Subcutaneous abdominal adipose tissue (tissue), 5 donors: ENCODE data around the gene FOXI1.
A peak's percentile ranks its signal among the peaks of the same experiment; 100 is the strongest.
"Not testable (repeated sequence)": the region's sequence is repeated elsewhere in the genome, so short reads cannot be mapped to it uniquely, and the experiment has no call there.

Experiments
- H3K27ac ChIP-seq: one replicate; pipeline ENCODE4 v1.7.0; 2013; ENCODE audit warnings: low read depth, mild to moderate bottlenecking, inconsistent platforms, low read length, moderate library complexity
- H3K27me3 ChIP-seq, 5 donors: one replicate each; pipeline ENCODE4 v1.7.0; 2013; ENCODE audit warnings: low read length in 5 of 5, inconsistent platforms in 1 of 5; ENCODE audit not compliant: control insufficient read depth in 5 of 5, insufficient read depth in 4 of 5
- H3K36me3 ChIP-seq, 5 donors: one replicate each; pipeline ENCODE4 v1.7.0; 2013; ENCODE audit warnings: low read length in 5 of 5; ENCODE audit not compliant: control insufficient read depth in 5 of 5, insufficient read depth in 5 of 5
- H3K4me1 ChIP-seq, 5 donors: one replicate each; pipeline ENCODE4 v1.7.0; 2013; ENCODE audit warnings: low read length in 5 of 5, mild to moderate bottlenecking in 3 of 5, moderate library complexity in 1 of 5; ENCODE audit not compliant: control insufficient read depth in 5 of 5, insufficient read depth in 5 of 5
- H3K4me3 ChIP-seq, 5 donors: one replicate each; pipeline ENCODE4 v1.7.0; 2013; ENCODE audit warnings: low read length in 5 of 5, low read depth in 1 of 5
- H3K9ac ChIP-seq, 5 donors: one replicate each; pipeline ENCODE4 v1.7.0; 2013; ENCODE audit warnings: low read length in 5 of 5, mild to moderate bottlenecking in 4 of 5, moderate library complexity in 3 of 5
- H3K9me3 ChIP-seq, 5 donors: one replicate each; pipeline ENCODE4 v1.7.0; 2013; ENCODE audit warnings: low read length in 5 of 5; ENCODE audit not compliant: control insufficient read depth in 5 of 5
- donor health status: healthy.
- donor health status: healthy.
- donor health status: healthy.
- donor health status: healthy.
- donor health status: healthy.

The FOXI1 gene

DNA sequence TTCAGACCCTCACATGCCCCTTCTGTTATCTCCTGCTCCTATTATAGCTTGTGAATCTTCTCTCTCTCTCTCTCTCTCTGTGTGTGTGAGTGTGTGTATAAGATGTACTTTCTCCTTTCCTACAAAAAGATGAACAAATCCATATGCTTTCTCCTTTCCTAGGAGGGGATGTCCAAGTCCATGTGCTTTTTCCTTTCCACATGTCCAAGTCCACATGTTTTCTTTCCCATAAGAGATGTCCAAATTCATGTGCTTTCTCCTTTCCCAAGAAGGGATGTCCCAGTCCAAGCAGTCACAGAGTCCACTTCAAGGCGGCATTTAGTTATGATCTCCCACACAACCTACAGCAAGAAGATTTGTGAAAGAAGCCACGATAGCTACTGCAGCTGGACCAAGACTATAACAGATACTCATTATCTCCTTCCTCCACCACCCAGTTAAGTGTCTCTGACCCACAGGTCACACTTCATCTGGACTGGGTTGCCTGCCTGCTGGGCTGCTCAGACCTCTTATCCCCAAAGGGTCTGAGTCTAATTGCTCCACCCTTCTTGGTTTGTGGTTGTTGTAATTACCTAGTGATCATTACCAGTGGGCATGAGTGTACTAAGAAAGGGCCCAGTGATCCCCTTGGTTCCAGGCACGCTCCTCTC lies 18.4 kb upstream of the FOXI1 start:
- no peaks in the 10 kb centered on the region for H3K4me1 ChIP-seq
- peaks cover 0 to 6% (median 0%) of the 10 kb centered on the region in 5 donors for H3K27me3 ChIP-seq
- H3K27ac ChIP-seq: no peak overlapping the region
- no peak overlapping the region for H3K9ac ChIP-seq
- no peaks in the 10 kb centered on the region for H3K9me3 ChIP-seq
- H3K4me3 ChIP-seq: no peak overlapping the region
- H3K36me3 ChIP-seq: peaks cover 0 to 9% (median 0%) of the 10 kb centered on the region in 5 donors

DNA sequence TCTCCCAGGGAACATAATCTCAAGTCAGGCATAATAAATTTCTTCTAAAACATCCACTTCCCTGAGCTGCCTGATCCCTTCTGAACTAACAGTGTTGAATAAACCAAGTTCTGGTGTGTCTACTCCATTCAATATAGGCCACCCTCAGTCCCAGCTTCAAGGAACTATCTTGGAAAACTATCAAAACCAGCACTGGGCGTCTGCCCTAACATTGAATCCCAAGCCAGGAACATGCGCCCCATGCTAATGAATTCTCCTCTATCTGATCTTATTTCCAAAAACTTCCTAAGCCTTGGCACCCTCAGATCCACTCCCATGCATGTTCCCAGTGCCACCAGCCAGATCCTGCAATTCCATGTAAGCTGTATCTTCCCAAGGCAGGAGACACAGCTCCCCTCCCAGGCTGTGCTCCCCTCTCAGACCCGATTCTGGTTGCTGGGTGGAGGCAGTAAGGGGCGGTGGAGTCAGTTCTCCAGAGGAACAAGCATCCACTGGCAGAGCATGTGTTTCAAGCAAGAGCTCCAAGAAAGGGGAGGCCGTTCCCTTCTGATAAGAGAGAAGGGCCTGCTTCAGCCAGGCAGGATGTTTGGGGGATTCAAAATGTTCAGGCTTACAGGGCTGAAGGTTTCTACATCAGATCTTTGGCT lies 13.1 kb upstream of the FOXI1 start:
- no peaks in the 10 kb centered on the region for H3K9me3 ChIP-seq
- H3K36me3 ChIP-seq: no peaks in the 10 kb centered on the region
- H3K4me1 ChIP-seq: peaks cover 0 to 19% (median 4%) of the 10 kb centered on the region in 5 donors
- H3K9ac ChIP-seq: no peak overlapping the region
- no peaks in the 10 kb centered on the region for H3K27me3 ChIP-seq
- no peak overlapping the region for H3K27ac ChIP-seq
- H3K4me3 ChIP-seq: no peak overlapping the region

DNA sequence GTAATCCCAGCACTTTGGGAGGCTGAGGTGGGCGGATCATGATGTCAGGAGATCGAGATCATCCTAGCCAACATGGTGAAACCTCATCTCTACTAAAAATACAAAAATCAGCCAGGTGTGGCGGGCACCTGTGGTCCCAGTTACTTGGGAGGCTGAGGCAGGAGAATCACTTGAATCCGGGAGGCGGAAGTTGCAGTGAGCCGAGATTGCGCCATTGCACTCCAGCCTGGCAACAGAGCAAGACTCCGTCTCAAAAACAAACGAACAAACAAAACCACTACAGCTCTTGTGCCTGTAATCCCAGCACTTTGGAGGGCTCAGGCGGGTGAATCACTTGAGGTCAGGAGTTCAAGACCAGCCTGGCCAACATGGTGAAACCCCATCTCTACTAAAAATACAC lies 11.4 kb upstream of the FOXI1 start:
- H3K4me3 ChIP-seq, H3K9me3 ChIP-seq: not testable (repeated sequence)
- peaks cover 0 to 28% (median 4%) of the 10 kb centered on the region in 5 donors for H3K4me1 ChIP-seq

DNA sequence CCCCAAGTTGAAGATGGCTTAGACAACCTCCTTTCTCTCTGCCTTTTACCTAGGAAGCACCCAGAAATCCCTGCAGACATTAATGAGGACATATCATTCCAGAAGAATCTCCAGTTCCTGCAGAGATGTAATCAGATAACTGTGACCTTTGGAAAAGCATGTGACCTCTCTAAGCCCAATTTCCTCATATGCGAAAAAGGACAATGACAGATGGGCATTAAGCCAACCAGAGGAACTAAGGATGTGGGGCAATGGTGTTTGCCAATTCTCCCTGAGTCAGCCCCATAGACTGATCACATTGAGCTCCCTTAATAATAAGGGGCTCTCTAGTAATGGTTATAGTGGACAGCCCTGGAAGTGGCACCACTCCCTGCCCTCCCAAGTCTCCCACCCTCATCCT lies 10.1 kb upstream of the FOXI1 start:
- Histone ChIP-seq H3K36me3 (no peaks in the 10 kb centered on the region), H3K4me3 (no peak overlapping the region), H3K9ac (no peak overlapping the region), H3K27ac (no peak overlapping the region), H3K27me3 (no peaks in the 10 kb centered on the region), H3K9me3 (peaks cover 0 to 6% (median 4%) of the 10 kb centered on the region in 5 donors), H3K4me1 (peaks cover 0 to 30% (median 6%) of the 10 kb centered on the region in 5 donors)

More for the DNA sequence above, 11.4 kb upstream of the FOXI1 start:
- H3K36me3 ChIP-seq, H3K27ac ChIP-seq, H3K27me3 ChIP-seq, H3K9ac ChIP-seq: not testable (repeated sequence)

DNA sequence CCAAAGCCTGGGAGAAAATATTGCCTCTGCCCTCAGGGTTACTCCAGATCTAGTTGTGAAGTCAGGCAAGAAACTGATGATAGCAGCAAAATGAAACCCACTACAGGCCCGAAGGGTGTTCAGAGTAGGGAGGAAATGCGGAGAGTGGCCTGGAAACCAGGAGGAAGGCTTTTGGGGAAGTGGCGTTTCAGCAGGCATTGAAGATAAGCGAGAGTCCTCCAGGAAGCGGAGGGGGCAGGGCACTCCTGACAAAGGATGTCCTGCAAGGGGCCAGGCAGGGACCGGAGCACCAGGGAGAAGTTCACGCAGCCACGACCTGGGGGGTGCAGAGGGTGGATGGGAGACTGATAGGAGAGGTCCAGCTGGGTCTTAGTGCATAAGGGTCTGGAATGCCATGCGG lies 7.8 kb upstream of the FOXI1 start:
- no peaks in the 10 kb centered on the region for H3K36me3 ChIP-seq
- no peaks in the 10 kb centered on the region for H3K27me3 ChIP-seq
- no peak overlapping the region for H3K9ac ChIP-seq
- no peak overlapping the region for H3K27ac ChIP-seq
- peak overlapping the region in 1 of 5 donors; percentile 6 for H3K4me3 ChIP-seq
- H3K9me3 ChIP-seq: peaks cover 0 to 6% (median 4%) of the 10 kb centered on the region in 5 donors
- H3K4me1 ChIP-seq: peaks cover 0 to 30% (median 6%) of the 10 kb centered on the region in 5 donors

DNA sequence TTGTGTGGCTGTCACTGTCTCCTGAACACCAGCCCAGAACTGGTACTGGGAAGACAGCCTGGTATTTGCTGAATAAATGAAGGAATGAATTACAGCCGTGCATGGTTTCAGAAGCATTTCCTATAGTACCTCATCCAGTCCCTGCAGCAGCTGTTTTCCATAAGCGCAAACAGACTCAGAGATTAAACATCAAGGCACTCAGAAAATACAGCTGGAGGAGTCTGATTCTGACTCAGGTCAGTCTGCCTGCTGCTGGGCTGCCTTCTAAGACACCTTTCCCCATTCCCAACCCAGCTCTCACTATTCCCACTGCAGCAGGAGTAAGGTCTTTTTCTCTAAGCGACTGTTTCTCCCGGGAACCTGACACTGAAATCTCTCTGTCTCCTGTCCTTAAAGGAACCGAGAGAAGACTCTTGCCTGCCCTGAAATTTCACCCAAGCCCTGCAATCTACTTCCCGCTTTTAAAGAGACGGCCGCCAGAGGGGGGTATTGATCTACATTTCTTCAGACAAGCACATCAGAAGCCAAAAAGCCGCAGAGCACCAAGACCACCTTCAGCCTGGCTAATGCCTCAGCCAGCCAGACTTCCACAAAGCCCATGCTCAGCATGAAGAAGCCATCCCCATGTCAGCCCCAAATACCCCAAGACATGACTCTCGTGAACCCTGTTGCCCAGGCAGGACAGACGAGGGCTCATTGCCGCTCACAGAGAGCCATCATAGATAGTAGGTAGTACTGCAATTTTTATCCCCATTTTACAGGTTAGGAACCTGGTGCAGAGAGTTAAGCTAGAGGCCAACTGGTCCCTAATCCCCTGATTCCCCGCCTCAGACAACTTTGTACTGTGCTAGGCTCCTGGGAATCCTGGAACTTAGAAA lies 5.4 kb upstream of the FOXI1 start:
- no peaks in the 10 kb centered on the region for H3K36me3 ChIP-seq
- peaks cover 0 to 6% (median 4%) of the 10 kb centered on the region in 5 donors for H3K9me3 ChIP-seq
- H3K9ac ChIP-seq: no peak overlapping the region
- peaks cover 0 to 27% (median 4%) of the 10 kb centered on the region in 5 donors for H3K4me1 ChIP-seq
- no peak overlapping the region for H3K4me3 ChIP-seq
- no peaks in the 10 kb centered on the region for H3K27me3 ChIP-seq
- no peak overlapping the region for H3K27ac ChIP-seq

DNA sequence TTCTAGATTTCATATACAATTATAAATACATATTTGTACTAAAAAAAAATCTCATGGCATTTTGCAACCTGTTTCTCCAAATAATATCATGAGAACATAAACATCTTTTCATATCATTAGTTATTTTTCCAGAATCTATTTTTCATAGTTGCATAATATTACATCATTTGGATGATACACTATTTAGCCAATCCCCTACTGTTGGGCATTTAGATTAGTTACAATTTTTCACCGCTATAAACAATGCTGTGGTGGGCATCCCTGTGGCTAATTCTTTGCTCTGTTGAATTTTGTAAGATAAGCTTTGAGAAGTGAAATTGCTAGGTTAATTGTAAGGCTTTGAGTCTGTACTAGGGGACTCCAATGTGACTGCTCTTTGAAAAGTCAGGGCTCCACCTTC lies 2.2 kb upstream of the FOXI1 start:
- Histone ChIP-seq H3K4me3 (no peak overlapping the region), H3K4me1 (peaks cover 0 to 4% (median 2%) of the 10 kb centered on the region in 5 donors), H3K9ac (no peak overlapping the region), H3K36me3 (no peaks in the 10 kb centered on the region), H3K27me3 (no peaks in the 10 kb centered on the region), H3K9me3 (peaks cover 0 to 6% (median 4%) of the 10 kb centered on the region in 5 donors), H3K27ac (no peak overlapping the region)

DNA sequence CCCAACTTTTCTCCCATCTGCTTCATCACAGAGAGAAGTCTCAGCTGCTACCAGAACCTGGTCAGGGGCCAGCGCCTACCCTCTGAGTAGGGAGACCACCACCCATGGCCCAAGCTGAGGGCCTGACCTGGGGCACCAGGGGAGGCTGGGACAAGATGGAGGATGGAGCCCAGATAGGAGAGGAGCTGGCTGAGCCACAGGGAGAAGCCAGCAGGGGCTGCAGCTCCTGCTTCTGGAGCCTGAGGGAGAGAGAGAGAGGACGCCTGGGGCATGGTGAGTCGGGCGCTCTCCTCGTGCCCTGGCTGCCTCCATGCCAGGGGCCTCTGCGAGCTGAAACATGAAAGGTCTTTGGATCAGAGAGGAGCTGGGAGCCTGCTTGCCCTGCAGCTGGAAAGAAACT lies 1.4 kb upstream of the FOXI1 start:
- H3K27ac ChIP-seq: no peak overlapping the region
- H3K27me3 ChIP-seq: no peaks in the 10 kb centered on the region
- peaks cover 0 to 4% (median 2%) of the 10 kb centered on the region in 5 donors for H3K4me1 ChIP-seq
- H3K36me3 ChIP-seq: no peaks in the 10 kb centered on the region
- H3K4me3 ChIP-seq: no peak overlapping the region
- H3K9ac ChIP-seq: no peak overlapping the region
- peaks cover 0 to under 1% (median 0%) of the 10 kb centered on the region in 5 donors for H3K9me3 ChIP-seq

DNA sequence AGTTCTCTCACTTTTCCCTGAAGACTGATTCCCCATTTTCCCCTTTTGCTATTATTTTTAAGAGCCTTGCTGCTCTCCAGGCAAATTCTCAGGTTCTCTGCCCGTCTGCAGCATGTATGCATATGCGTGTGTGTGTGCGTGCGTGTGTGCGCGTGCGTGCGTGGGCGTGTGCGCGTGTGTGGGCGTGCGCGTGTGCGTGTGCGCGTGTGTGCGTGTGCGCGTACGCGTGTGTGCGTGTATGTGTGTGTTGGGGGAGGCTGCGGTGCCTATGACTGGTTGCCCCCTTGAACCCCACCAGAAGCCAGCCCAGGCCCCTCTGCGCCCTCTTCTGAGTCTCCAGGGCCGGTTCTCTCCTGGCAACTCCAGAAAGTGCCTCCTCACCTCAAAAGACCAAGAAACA lies 987 bp upstream of the FOXI1 start:
- Histone ChIP-seq H3K27me3 (no peaks in the 10 kb centered on the region), H3K9ac (no peak overlapping the region), H3K4me1 (peaks cover 0 to 4% (median 2%) of the 10 kb centered on the region in 5 donors), H3K4me3 (no peak overlapping the region), H3K36me3 (no peaks in the 10 kb centered on the region), H3K9me3 (no peaks in the 10 kb centered on the region), H3K27ac (no peak overlapping the region)

DNA sequence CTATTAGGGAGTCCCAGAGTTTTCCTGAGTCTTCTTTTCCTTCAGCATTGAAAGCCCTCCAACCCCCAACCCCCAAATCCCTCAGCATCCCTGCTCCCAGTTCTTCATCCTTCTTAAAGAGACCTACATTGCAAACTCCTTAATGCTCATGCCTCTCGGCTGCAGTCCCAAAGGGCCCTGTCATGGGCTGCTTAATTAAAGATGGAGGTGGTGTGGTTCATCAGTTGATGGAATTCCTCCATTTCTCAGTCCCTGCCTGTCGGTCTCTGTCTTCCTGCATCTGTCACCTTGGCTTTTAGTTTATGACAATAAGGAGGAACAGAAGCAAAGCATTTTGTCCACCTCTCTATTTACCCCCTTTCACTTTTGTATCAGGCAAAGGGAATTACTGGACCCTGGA lies 2.0 kb downstream of the FOXI1 start:
- H3K4me3 ChIP-seq: no peak overlapping the region
- H3K4me1 ChIP-seq: peaks cover 0 to 4% (median 0%) of the 10 kb centered on the region in 5 donors
- H3K27ac ChIP-seq: no peak overlapping the region
- no peaks in the 10 kb centered on the region for H3K27me3 ChIP-seq
- no peaks in the 10 kb centered on the region for H3K9me3 ChIP-seq
- H3K9ac ChIP-seq: no peak overlapping the region
- H3K36me3 ChIP-seq: no peaks in the 10 kb centered on the region
